Astrocyte (in vitro differentiated cells and primary cell): ENCODE measurements around the gene CNTN5.

Experiments used
- CTCF ChIP-seq: IDR thresholded peaks from 2 replicates; pipeline ENCODE4 v1.5.1; 2011; ENCODE audit warnings: low read depth, mild to moderate bottlenecking, inconsistent platforms, low read length, moderate library complexity; ENCODE audit not compliant: insufficient read depth
- EZH2 ChIP-seq: IDR thresholded peaks from 2 replicates; pipeline ENCODE4 v1.6.1; 2012; ENCODE audit warnings: mild to moderate bottlenecking, low read length, inconsistent platforms; ENCODE audit not compliant: insufficient read depth

- TF ChIP-seq EZH2 = no peak
- no peak for TF ChIP-seq CTCF
Measured at GRCh38 chr11:100068116-100068515, 1047.4 kb downstream of the CNTN5 start.
